NCI-H2196 treated with DMSO at 0.1 percent for 48 hours (cell line): ENCODE measurements around the gene SLC5A6.

Experiments used
- DNase-seq: peaks from one replicate; lab custom pipeline; 2025; ENCODE audit not compliant: unreplicated experiment; lab: John Stamatoyannopoulos, UW

Gene SLC5A6

GRCh38 chr2:27237341-27237945 is 25.4 kb upstream of the SLC5A6 start:
- DNase-seq: no peak

GRCh38 chr2:27236626-27237025 is 24.6 kb upstream of the SLC5A6 start:
- DNase-seq: no peak

GRCh38 chr2:27236136-27236535 is 24.1 kb upstream of the SLC5A6 start:
- no peak for DNase-seq

- DNase-seq: no peak
These were observed 21.3 kb upstream of the SLC5A6 start for GRCh38 chr2:27233341-27233740.

GRCh38 chr2:27231921-27232320 is 19.9 kb upstream of the SLC5A6 start:
- no peak for DNase-seq

GRCh38 chr2:27227501-27227900 is 15.4 kb upstream of the SLC5A6 start:
- no peak for DNase-seq

GRCh38 chr2:27225526-27225925 is 13.5 kb upstream of the SLC5A6 start:
- DNase-seq: no peak

GRCh38 chr2:27223416-27223815 is 11.3 kb upstream of the SLC5A6 start:
- DNase-seq: no peak

GRCh38 chr2:27222407-27222806 is 10.3 kb upstream of the SLC5A6 start:
- no peak for DNase-seq

- no peak for DNase-seq
These were observed 9.1 kb upstream of the SLC5A6 start for GRCh38 chr2:27221166-27221565.

GRCh38 chr2:27220091-27220490 is 8.0 kb upstream of the SLC5A6 start:
- no peak for DNase-seq

- no peak for DNase-seq
These were observed 7.0 kb upstream of the SLC5A6 start for GRCh38 chr2:27219091-27219490.

GRCh38 chr2:27218614-27219013 is 6.5 kb upstream of the SLC5A6 start:
- DNase-seq: no peak

GRCh38 chr2:27217173-27218121 is 5.4 kb upstream of the SLC5A6 start, which contains the start of gene CAD:
Gene CAD (plus strand): TSS chr2:27217369. CDS start chr2:27217552, 183 bp downstream.
- DNase-seq: peak; percentile 82

GRCh38 chr2:27216416-27217137 is 4.5 kb upstream of the SLC5A6 start:
- no peak for DNase-seq

- no peak for DNase-seq
These were observed 2.9 kb upstream of the SLC5A6 start for GRCh38 chr2:27214941-27215340.

GRCh38 chr2:27212626-27213471 is 781 bp upstream of the SLC5A6 start:
- no peak for DNase-seq

- no peak for DNase-seq
These were observed 676 bp downstream of the SLC5A6 start for GRCh38 chr2:27211241-27211942.

GRCh38 chr2:27209621-27210401 is 2.3 kb downstream of the SLC5A6 start:
- no peak for DNase-seq
